ENCODE results near the gene RABEP1.

DNA sequence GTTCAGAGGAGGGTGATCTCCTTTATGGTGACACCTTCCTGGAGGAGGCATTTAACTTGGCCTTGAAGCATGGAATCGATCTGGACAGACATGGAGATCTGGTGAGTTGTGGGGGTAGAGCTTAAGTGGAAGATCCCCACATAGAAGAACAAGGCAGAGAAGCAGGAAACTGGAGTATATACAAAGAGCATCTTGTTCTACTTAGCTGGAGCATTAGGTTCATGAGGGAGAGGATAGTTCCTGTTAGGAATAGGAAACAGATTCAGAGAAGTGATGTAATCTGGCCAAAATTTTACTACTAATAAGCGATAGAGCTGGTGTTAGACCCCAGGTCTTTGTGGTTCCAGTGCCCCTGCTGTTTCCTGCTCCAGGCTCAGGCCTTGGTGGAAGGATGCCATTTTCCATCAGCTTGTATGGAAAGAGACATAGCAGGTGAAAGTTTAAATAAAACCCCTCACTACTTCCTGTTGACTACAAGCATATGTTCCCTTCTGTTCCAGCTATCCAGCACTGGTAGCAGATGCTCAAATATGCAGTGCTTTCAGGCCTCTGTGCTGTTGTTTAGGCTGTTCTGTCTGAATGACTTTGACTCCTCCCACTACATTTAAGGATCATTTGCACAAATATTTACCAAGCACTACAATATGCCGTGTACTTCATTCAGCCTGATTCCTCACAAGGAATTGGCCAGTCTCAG, 147.3 kb downstream of the RABEP1 start:
- TF ChIP-seq, protein P1, sequence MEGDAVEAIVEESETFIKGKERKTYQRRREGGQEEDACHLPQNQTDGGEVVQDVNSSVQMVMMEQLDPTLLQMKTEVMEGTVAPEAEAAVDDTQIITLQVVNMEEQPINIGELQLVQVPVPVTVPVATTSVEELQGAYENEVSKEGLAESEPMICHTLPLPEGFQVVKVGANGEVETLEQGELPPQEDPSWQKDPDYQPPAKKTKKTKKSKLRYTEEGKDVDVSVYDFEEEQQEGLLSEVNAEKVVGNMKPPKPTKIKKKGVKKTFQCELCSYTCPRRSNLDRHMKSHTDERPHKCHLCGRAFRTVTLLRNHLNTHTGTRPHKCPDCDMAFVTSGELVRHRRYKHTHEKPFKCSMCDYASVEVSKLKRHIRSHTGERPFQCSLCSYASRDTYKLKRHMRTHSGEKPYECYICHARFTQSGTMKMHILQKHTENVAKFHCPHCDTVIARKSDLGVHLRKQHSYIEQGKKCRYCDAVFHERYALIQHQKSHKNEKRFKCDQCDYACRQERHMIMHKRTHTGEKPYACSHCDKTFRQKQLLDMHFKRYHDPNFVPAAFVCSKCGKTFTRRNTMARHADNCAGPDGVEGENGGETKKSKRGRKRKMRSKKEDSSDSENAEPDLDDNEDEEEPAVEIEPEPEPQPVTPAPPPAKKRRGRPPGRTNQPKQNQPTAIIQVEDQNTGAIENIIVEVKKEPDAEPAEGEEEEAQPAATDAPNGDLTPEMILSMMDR (IDR thresholded peaks at IDR 0.05) = no peak
- no peak for TF ChIP-seq POLR2A (IDR thresholded peaks at IDR 0.05)

Measured in adrenal gland (tissue), 5 donors.